ENCODE data around the gene ZNF787. TPM values are rescaled to one million over a fixed set of nuclear protein-coding genes. Genes with fewer than 3 reads are reported as not detected.

The ZNF787 gene
- total and polyA plus RNA-seq, 4 donors: 2.9 to 23.6 (median 18.8) TPM

- H3K4me1 ChIP-seq (ENCODE audit: control insufficient read depth in 4 of 4, insufficient read depth in 4 of 4, low read length in 3 of 4): peaks cover 12 to 49% (median 39%) of the 10 kb centered on the region in 4 donors
- peak overlapping the region; percentile 34 to 75 for H3K9ac ChIP-seq (ENCODE audit: low read depth in 1 of 2, low read length in 2 of 2)
- H3K9me3 ChIP-seq (ENCODE audit: control insufficient read depth in 4 of 4, low read length in 3 of 4): no peaks in the 10 kb centered on the region
- no peaks in the 10 kb centered on the region for H3K36me3 ChIP-seq (ENCODE audit: control insufficient read depth in 4 of 4, insufficient read depth in 3 of 4, low read depth in 1 of 4, low read length in 3 of 4)
- no peak for DNase-seq (ENCODE audit: low spot score)
- WGBS: 8% methylated on average over 8 of the region's 8 CpGs
- H3K27me3 ChIP-seq (ENCODE audit: control insufficient read depth in 4 of 4, insufficient read depth in 4 of 4, low read length in 3 of 4): no peaks in the 10 kb centered on the region
- TF ChIP-seq NR2F2 (IDR thresholded peaks at IDR 0.05): no peak
- no peak for TF ChIP-seq ZBTB33 (IDR thresholded peaks at IDR 0.05)
- no peak for TF ChIP-seq HNF4G (IDR thresholded peaks at IDR 0.05)
- TF ChIP-seq GABPA (IDR thresholded peaks at IDR 0.05 in 1 of 2, conservative IDR thresholded peaks at IDR 0.05 in 1 of 2): no peak
- no peak for TF ChIP-seq RAD21 (IDR thresholded peaks at IDR 0.05)
- no peak for TF ChIP-seq HNF4A (conservative IDR thresholded peaks at IDR 0.05)
- no peak for TF ChIP-seq FOXA2 (IDR thresholded peaks at IDR 0.05)
- no peak for TF ChIP-seq FOXA1 (IDR thresholded peaks at IDR 0.05)
- no peak for TF ChIP-seq RXRA (IDR thresholded peaks at IDR 0.05)
- no peak for TF ChIP-seq JUND (IDR thresholded peaks at IDR 0.05)
- H3K27ac ChIP-seq (ENCODE audit: low read depth in 1 of 2, low read length in 2 of 2): peak overlapping the region; percentile 92 to 97
- peak overlapping the region; percentile 71 to 84 (median 79) for H3K4me3 ChIP-seq (ENCODE audit: low read depth in 1 of 3, low read length in 3 of 3)
Observed at GRCh38 chr19:56120002-56120370, 1.1 kb downstream of the ZNF787 start.

- peak overlapping the region; percentile 92 to 97 for H3K27ac ChIP-seq (ENCODE audit: low read depth in 1 of 2, low read length in 2 of 2)
- 12% methylated on average over 16 of the region's 16 CpGs for WGBS
- H3K4me3 ChIP-seq (ENCODE audit: low read depth in 1 of 3, low read length in 3 of 3): peak overlapping the region; percentile 71 to 84 (median 79)
- DNase-seq (ENCODE audit: low spot score): no peak
- no peaks in the 10 kb centered on the region for H3K36me3 ChIP-seq (ENCODE audit: control insufficient read depth in 4 of 4, insufficient read depth in 3 of 4, low read depth in 1 of 4, low read length in 3 of 4)
- H3K9ac ChIP-seq (ENCODE audit: low read depth in 1 of 2, low read length in 2 of 2): peak overlapping the region; percentile 29 to 34
- TF ChIP-seq REST (IDR thresholded peaks at IDR 0.05) (no peak), ZBTB33 (IDR thresholded peaks at IDR 0.05) (no peak), TAF1 (conservative IDR thresholded peaks at IDR 0.05) (no peak), FOXA1 (IDR thresholded peaks at IDR 0.05) (no peak), YY1 (IDR thresholded peaks at IDR 0.05) (no peak), FOXA2 (IDR thresholded peaks at IDR 0.05) (no peak), EGR1 (IDR thresholded peaks at IDR 0.05; ENCODE audit: low read depth in 2 of 2) (no peak)
- peaks cover 16 to 53% (median 43%) of the 10 kb centered on the region in 4 donors for H3K4me1 ChIP-seq (ENCODE audit: control insufficient read depth in 4 of 4, insufficient read depth in 4 of 4, low read length in 3 of 4)
- no peaks in the 10 kb centered on the region for H3K27me3 ChIP-seq (ENCODE audit: control insufficient read depth in 4 of 4, insufficient read depth in 4 of 4, low read length in 3 of 4)
- no peaks in the 10 kb centered on the region for H3K9me3 ChIP-seq (ENCODE audit: control insufficient read depth in 4 of 4, low read length in 3 of 4)
Observed at GRCh38 chr19:56119582-56119978, 1.5 kb downstream of the ZNF787 start.

All from liver (tissue), 9 donors.